Activated CD8-positive, alpha-beta memory T cell treated with anti-CD3 and anti-CD28 coated beads, Interleukin-2, amount 50 U/mL, for 1 hour (primary cell): Measurements from ENCODE around the gene CST1.
"Not testable (repeated sequence)": the region's sequence is repeated elsewhere in the genome, so short reads cannot be mapped to it uniquely, and the experiment has no call there.

Experiments
- DNase-seq: peaks from one replicate; pipeline ENCODE4 v3.0.0-alpha.2; 2020; ENCODE audit errors: extremely low read depth

Gene CST1, protein sequence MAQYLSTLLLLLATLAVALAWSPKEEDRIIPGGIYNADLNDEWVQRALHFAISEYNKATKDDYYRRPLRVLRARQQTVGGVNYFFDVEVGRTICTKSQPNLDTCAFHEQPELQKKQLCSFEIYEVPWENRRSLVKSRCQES

GRCh38 chr20:23750786-23751185 lies at the start of gene CST1:
Gene CST1 (minus strand): TSS chr20:23750935. CDS start chr20:23750866, 69 bp downstream.
- DNase-seq, result not testable (repeated sequence)

GRCh38 chr20:23799216-23799847 lies 48.6 kb upstream of the CST1 start:
- not testable (repeated sequence) for DNase-seq

- DNase-seq, result no peak
These were observed 44.8 kb upstream of the CST1 start for GRCh38 chr20:23795526-23795925.

- DNase-seq, result no peak
These were observed 44.1 kb upstream of the CST1 start for GRCh38 chr20:23794841-23795240.

DNA sequence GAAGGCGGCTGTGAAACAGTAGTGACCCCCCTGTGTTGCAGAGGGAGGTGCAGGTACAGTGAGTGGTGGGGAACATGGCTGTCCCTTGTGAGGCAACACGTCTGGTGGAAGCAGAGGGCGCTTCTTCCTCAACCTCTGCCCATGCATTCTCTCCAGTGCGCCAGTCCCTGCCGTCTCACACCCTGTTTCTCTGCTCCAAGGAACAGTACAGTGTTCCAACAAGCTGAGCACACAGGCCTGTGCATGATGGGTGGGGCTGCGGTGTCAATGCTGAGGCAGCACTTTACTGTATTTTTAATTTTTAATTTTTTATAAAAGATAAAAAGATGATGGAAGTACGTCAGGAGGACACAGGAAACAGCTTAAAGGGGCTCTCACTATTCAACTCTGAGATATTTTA lies 43.3 kb upstream of the CST1 start:
- no peak for DNase-seq

- DNase-seq, result no peak
These were observed 32.7 kb upstream of the CST1 start for GRCh38 chr20:23783447-23783846.

- DNase-seq, result no peak
These were observed 31.7 kb upstream of the CST1 start for GRCh38 chr20:23782366-23782983.

DNA sequence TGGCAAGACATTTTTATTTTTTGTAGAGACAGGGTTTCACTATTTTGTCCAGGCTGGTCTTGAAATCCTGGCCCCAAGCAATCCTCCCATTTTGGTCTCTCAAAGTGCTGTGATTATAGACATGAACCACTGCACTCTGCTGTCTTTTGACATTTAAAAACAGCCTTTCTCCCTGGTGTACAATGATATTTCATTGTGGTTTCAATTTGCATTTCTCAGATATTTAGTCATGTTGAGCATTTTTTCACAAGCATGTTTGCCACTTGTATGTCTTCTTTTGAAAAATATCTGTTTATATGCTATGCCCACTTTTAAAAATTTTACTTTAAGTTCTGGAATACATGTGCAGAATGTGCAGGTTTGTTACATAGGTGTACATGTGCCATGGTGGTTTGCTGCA lies 27.9 kb upstream of the CST1 start:
- DNase-seq, result not testable (repeated sequence)

DNA sequence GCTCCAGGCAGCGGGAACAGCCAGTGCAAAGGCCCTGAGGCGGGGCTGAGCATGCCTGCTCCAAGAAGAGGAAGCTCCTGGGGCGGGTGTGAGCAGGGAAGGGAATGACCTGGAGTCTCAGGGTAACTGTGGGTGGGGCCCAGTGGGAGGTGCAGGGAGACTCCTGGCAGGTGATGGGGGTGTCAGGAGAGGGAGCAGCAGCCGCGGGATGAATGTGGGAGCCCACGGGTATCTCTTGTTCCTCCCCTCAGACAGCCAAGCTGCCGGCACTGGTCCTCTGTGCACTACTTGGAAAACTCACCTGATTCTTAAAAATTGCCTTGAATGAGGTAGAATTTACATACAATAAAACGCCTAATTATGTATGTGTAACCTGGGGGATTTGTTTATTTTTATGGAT lies 26.6 kb upstream of the CST1 start:
- not testable (repeated sequence) for DNase-seq

GRCh38 chr20:23776067-23776771 lies 25.5 kb upstream of the CST1 start:
- no peak for DNase-seq

DNA sequence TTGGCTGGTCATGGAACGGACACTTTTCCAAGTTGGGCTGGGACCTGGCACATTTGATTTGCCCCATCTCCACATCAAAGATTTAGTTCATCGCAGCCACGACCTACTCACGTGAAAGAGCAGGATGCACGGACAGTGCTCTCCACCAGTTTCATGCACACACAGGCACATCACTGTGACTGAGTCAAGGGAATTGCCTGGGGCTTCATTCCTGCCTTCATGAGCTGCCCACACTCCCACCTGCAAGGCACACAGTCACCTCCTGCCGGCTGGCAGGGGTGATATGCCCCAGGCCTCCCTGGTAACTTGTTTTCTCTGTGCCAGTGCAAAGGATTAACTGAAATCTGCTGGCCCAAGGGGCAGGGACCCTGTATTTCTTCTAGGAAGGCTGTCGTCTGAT lies 23.3 kb upstream of the CST1 start:
- no peak for DNase-seq

DNA sequence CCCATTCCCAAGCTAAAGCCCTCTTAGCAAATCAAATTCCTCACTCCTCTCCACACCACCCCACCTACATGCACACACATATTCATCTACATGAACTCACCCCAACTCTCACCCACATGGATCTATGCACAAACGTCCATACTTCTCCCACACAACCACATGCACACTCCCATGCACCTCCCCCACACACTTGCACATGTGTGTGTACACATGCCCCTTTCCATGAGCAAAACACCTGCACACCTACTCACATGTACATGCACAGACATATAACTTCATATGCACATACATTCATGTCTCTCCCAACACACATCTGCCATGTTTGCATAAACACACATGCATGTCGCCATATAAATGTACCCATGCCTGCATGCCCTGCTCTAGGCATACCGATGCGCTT lies 22.8 kb upstream of the CST1 start:
- DNase-seq, result no peak

DNA sequence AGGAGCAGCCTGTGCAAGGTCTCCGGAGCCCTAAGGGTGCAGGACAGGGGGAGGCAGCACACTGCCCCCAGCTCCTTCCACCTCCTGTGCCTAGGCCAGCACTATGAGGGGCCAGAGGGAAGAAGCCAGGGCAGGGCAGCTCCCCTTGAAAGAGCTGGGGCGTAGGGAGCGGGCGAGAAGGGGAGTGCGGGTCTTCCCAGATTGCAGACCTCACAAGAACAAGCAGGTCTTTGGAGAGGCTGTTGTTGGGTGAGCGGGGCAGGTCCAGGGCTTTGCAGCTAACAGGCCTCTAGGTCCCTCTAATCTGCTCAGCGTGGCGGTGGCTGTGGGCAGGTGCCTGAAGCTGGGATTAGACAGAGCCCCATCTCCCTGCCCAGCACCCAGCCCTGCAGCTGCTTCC lies 22.4 kb upstream of the CST1 start:
- no peak for DNase-seq

- no peak for DNase-seq
These were observed 21.3 kb upstream of the CST1 start for GRCh38 chr20:23772074-23772473.

DNA sequence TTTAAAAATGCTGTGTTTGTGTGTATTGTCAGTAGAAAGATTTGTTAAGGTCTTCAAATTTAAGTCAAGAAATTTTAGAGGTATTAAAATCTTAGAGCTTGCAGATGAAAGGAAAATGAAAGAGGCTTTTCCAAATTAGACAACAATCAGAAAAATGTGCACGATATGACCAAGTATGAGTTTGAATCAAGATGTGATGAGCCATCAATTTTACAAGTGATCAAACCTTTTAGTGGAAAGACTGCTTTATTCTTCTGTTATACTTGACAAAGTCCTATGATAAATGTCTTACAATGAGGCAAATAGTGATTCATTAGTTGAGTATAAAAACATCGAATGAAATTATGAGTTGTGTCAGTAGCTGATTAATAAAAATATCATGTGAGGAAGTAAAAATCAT lies 19.6 kb upstream of the CST1 start:
- DNase-seq, result no peak

DNA sequence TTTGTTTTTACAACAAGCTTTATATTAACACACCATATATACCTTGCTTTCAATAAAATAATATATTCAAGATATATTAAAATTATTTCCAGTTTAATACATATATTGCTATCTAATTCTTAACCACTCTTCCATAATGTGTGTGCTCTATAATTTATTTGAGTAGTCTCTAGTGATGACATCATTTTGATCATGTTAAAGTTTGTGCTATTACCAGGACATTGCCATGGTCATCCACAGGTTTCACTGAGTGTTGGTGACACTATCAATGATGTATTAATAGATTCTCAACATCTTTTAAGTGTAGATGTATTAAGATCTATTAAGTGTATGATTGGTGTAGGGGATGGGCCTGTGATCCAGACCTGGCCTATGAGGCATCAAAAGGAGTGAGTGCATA lies 17.8 kb upstream of the CST1 start:
- DNase-seq, result not testable (repeated sequence)

- DNase-seq, result no peak
These were observed 15.8 kb upstream of the CST1 start for GRCh38 chr20:23766531-23766930.

- no peak for DNase-seq
These were observed 14.8 kb upstream of the CST1 start for GRCh38 chr20:23765578-23765977.

GRCh38 chr20:23764630-23765029 lies 13.9 kb upstream of the CST1 start:
- not testable (repeated sequence) for DNase-seq

- no peak for DNase-seq
These were observed 12.6 kb upstream of the CST1 start for GRCh38 chr20:23763345-23763744.

- DNase-seq, result no peak
These were observed 8.7 kb upstream of the CST1 start for GRCh38 chr20:23759306-23759940.

GRCh38 chr20:23756792-23757191 lies 6.1 kb upstream of the CST1 start:
- not testable (repeated sequence) for DNase-seq
